ENCODE measurements around the gene OR5B17.
"Not testable (repeated sequence)": the region's sequence is repeated elsewhere in the genome, so short reads cannot be mapped to it uniquely, and the experiment has no call there.

Gene OR5B17

DNA sequence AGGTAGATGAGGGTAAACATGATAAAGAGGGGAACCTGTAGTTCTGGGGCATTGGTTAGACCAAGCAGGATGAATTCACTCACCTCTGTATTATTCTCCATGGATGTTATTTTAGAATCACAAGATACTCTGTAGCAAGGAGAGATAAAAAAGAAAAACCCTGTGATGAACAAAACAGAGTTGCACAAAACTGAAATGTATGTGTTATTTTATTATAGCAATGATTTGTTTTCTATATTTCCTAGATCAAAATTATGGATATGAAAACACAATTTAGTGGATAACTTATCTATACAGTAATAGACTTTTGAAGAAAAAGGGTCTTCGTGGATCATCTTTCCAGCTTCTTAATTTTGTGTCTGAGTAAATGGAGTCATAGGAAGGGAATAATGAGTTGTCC, at the start of gene OR5B17:
TSS of gene OR5B17 (minus strand) at position 101 of the 400 bp plus-strand sequence. CDS start at position 101, 0 bp downstream.
- no peak for DNase-seq

DNA sequence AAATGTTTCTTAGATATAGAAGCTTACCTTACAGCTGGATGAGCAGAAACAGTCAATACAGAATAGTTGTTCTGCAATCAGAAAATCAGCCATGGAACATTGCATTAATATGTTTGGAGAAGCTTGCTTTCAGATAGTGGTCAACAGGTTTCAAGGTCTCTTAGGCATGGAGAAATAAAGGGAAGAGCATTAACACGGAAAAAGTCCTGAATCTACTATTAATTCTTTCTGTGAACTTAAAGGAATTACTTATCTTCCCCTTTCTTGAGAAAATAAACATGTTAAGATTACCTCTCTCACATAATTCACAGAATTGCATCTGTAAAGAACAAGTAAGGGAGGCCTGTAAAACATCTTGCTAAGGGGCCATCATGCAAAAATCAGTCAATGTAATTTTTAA, 47.9 kb upstream of the OR5B17 start, which contains the start of gene OR5B3:
TSS of gene OR5B3 (minus strand) at position 101 of the 400 bp plus-strand sequence. CDS start 3,465 bp downstream, outside the sequence.
- DNase-seq, result no peak

DNA sequence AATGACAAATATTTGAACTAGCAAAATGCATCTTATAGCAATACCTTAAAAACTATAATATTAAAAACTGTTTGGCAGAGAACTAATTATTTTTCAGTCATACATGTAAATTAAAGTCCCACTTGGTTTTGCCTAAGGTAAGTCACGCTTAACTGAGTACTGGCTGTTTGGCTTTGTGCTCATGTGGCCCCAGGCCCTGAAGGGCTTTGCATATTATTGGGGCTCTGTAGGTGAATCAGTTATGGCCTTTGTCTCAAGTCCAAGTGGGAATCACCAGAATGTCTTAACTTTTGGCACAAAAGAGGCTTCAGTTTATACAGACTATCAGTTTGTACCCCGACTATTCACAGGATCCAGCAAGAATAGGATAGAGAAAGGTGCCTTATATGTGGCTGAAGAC, 40.8 kb upstream of the OR5B17 start:
- DNase-seq, result not testable (repeated sequence)

DNA sequence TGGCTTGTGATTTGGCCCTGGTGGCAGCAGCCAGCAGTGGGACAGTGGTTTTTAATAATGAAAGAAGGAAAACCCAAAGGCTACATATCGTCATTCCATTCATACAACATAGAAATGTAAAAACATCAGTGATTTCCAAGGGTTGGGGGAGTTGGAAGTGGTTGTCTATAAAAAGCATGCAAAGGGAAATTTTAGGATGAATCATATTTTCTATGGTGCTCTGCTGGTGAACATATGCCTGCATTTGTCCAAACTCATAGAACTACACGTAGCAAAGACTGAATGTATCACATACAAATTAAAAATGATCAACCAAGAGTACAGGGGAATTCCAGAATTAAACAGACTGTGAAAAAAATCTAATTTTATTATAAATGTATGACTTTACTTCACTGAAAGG, 36.7 kb upstream of the OR5B17 start:
- no peak for DNase-seq

DNA sequence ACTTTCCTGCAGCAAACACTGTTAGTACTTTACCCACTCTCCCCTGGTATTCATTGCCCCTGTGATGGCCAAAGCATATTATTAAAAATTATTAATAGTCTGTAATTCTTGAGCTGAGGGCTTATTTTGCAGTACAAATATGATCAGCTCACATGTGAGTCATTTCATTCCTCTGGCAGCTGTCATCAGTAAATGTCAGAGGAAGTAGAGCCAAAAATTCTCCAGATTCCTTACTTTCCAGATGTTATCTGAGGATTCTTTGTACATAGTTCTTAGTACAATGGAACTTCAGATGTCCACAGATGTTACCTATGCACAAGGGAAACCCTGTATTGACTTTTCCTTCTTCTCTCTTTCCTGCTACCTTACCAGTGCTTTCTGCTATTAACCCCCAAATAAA, 35.3 kb upstream of the OR5B17 start:
- no peak for DNase-seq

DNA sequence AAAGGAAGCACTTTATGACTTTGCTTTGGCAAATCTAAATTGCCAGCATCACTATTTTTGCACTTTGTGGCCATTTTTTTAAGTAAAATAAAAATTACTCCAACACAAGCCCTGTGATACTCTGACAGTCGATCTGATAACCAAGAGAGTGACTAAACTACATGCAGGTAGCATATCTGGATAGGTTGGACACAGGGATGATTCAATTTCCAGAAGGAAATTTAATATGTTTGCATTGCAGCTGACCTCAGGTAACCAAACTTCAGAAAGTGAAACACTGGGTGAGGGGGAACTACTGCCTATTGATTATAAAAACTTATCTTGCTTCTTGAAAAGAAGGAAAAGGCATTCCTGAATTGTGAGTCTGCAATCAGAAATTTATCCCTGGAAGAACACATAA, 33.9 kb upstream of the OR5B17 start:
- DNase-seq, result no peak

DNA sequence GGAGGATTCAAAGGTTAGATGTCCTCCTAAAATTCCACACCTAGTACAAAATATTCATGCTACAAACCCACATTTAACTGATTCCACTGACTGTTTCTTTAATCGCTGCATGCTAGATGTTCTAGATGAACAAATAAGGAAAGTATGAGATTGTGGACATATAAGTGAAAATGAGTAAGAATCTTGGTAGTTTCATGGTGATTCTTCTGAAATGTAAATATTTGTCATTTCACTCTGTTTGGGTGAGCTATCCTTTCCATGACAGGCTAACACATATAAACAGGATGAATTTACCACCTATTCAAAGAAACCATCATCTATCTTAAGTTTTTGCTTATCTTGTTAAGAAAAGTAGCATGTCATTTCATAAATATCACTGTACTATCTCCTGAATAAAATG, 33.0 kb upstream of the OR5B17 start:
- DNase-seq, result no peak

DNA sequence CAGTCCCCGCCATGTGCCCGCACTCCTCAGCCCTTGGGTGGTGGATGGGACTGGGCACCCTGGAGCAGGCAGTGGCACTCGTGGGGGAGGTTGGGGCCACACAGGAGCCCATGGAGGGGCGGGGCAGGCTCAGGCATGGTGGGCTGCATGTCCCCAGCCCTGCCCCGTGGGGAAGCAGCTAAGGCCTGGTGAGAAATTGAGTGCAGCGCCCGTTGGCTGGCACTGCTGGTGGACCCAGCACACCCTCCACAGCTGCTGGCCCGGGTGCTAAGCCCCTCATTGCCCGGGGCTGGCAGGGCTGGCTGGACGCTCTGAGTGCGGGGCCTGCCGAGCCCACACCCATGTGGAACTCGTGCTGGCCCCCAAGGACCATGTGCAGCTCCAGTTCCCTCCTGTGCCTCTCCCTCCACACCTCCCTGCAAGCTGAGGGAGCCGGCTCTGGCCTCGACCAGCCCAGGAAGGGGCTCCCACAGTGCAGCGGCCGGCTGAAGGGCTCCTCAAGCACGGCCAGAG, 31.7 kb upstream of the OR5B17 start:
- no peak for DNase-seq

DNA sequence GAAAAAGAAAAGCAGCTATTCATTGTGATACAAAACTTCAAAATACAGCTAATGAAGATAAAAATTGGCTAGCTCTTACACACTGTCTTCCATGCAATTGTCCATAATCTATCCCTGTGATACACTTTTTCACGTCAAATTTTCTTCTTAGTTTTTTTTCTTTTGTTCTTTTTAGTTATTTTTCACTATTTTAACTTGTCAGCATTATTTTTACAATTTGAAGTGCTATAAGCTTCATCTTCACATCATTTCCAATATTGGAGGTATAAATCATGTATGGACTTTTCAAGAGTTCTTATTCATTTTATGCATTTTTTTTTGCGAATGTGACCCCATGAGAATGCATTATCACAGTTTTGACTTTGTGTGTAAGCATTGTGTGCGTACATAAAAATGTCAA, 4.1 kb downstream of the OR5B17 start:
- no peak for DNase-seq

DNA sequence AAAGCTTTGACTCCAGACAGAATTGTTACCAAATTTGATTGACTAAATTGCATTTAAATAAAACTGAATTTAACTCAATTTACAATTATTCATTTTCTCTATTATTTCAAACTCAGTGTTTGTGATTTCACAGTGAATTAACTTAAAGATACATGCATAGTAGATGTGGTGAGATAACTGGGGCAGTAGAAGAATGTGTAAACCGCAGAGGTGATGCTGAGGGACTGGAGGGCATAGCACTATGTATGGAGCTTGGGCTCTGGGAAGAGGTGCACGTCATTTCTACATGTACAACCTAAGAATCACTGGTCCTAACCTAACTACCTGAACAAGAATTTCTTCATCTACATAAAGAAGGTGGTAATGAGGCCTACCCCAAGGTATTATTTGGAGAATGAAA, 13.7 kb downstream of the OR5B17 start:
- no peak for DNase-seq

DNA sequence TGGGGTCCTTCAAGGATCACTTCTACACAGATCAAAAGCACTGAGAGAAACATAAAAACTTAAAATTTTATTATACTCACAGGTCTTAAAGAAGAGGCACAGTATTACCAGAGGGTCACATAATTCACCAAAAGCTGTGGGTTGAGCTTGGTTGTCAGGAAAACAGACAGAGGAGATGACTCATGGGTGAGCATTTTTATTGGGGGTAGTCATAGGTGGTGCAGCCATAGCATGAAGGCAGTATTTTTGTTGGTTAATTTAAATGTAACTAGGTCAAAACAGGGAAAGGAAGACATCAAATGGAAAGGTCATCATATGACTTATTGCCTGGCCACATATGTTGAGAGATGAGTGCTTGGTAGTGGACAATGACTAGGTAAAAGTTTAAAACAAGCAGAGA, 24.2 kb downstream of the OR5B17 start:
- DNase-seq, result no peak

DNA sequence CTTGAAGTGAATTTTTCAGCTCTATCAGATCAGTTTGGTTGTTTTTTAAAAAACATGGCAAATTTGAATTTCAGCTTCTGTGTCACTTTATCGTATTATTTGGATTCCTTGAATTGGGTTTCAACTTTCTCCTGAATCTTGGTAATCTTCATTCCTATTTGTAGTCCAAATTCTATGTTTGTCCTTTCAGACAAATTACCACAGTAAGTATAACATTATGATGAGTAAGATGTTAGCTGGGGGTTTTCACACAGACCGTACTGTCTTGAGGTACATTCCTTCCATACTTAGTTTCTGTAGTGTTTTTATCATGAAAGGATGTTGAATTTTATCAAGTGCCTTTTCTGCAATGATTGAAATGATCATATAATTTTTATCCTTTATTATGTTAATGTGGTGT, 28.0 kb downstream of the OR5B17 start:
- DNase-seq, result no peak

DNA sequence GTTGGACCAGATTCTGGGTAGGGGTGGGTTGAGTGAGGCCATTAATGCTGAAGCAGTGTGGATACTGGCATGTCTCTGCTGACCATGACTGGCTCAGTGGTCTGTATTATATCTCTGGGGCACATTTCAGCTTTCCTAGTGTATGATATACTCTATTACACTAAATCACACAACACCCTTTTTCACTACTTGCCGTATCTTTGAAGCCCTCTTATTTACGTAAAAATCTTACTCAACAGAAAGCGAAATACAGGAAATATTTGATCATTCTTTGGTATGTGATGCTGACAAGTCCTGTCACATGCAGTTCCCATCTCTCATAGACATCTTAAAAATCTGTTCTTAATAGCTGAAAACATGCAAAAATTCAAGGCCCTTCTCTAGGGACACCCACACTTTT, 40.3 kb downstream of the OR5B17 start:
- no peak for DNase-seq

DNA sequence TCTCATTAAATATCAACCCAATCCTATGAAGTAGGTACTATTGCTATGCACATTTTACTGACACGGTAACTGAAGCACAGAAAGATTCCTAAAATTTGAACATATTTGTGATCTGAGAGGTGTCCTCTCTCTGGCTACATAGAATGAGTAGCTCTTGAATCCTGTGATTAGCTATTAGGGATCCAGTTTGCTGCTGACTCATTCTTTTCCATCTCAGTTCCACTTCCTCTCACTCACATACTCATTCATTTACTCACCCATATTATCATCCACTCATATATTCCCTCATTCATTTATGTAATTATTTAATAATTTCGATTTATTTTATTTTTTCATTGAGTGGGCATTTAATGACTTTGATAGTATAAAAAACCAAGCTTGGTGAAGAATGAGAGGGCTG, 42.7 kb downstream of the OR5B17 start:
- DNase-seq, result no peak
